K562 (cell line): Measurements from ENCODE around the gene INMT. TPM values are rescaled to one million over a fixed set of nuclear protein-coding genes. Genes with fewer than 3 reads are reported as not detected.

ENCODE experiments used
- BRD4 ChIP-seq: fragments of 200-600 bp; sonication (generic); IDR thresholded peaks from 2 replicates; pipeline ENCODE4 v1.6.1; 2017; ENCODE audit warnings: inconsistent platforms
- COPS2 ChIP-seq: fragments of 450-650 bp; conservative IDR thresholded peaks from 2 replicates; pipeline ENCODE4 v1.6.1; 2016; ENCODE audit warnings: mild to moderate bottlenecking, moderate library complexity
- FOXA3 ChIP-seq, 2 experiments: fragments of 450-650 bp in 1 of 2; sonication (generic) in 1 of 2; formaldehyde crosslinking; IDR thresholded peaks in 1 of 2; conservative IDR thresholded peaks in 1 of 2; 2 replicates each; pipeline versions ENCODE4 v1.4.0 to v1.8.0; 2020 to 2022; ENCODE audit warnings: mild to moderate bottlenecking in 2 of 2, missing genetic modification reagents in 1 of 2
- GTF2E2 ChIP-seq: fragments of 200-800 bp; sonication (Bioruptor generic); IDR thresholded peaks from 2 replicates; pipeline ENCODE4 v1.6.1; 2016; ENCODE audit warnings: missing genetic modification characterization, missing compliant biosample characterization
- MEIS2 ChIP-seq: fragments of 450-650 bp; IDR thresholded peaks from 2 replicates; pipeline ENCODE4 v1.6.1; 2014; ENCODE audit warnings: mild to moderate bottlenecking; ENCODE audit not compliant: partially characterized antibody
- MLLT1 ChIP-seq, 2 experiments: fragments of 450-650 bp; IDR thresholded peaks; 2 replicates each; pipeline ENCODE4 v1.6.1; 2016
- MYNN ChIP-seq, 2 experiments: sonication (generic); formaldehyde crosslinking in 1 of 2; IDR thresholded peaks; 2 replicates each; pipeline versions ENCODE4 v1.5.0 to v1.6.1; 2016 to 2020; ENCODE audit warnings: antibody characterized with exemption in 1 of 2, missing genetic modification reagents in 1 of 2
- NFIX ChIP-seq: fragments of 250-450 bp; sonication (Bioruptor Pico); IDR thresholded peaks from 2 replicates; pipeline ENCODE4 v1.4.0; 2020; ENCODE audit warnings: low read depth, mild to moderate bottlenecking, moderate library complexity
- NKRF ChIP-seq: fragments of 450-650 bp; IDR thresholded peaks from 2 replicates; pipeline ENCODE4 v1.6.1; 2016; ENCODE audit warnings: borderline replicate concordance
- SAFB ChIP-seq: fragments of 200-400 bp; formaldehyde crosslinking; IDR thresholded peaks from 2 replicates; pipeline ENCODE4 v1.6.1; 2017; ENCODE audit warnings: low read depth, low read length, borderline replicate concordance
- SIN3A ChIP-seq, 2 experiments: fragments of 150-350 bp in 1 of 2; IDR thresholded peaks; 2 replicates each; pipeline ENCODE4 v1.6.1; 2011 to 2016; ENCODE audit warnings: borderline replicate concordance in 2 of 2, low read depth in 2 of 2, low read length in 2 of 2, mild to moderate bottlenecking in 2 of 2, moderate library complexity in 2 of 2; ENCODE audit not compliant: control insufficient read depth in 1 of 2
- THAP12 ChIP-seq: fragments of 250-450 bp; sonication (Bioruptor Pico); IDR thresholded peaks from 2 replicates; pipeline ENCODE4 v1.9.0; 2021; ENCODE audit warnings: mild to moderate bottlenecking, inconsistent platforms
- ZNF197 ChIP-seq: fragments of 200-800 bp; sonication (Bioruptor generic); IDR thresholded peaks from 2 replicates; pipeline ENCODE4 v1.6.1; 2016; ENCODE audit warnings: low read depth, missing genetic modification characterization, missing compliant biosample characterization
- polyA plus RNA-seq, 8 experiments: library from polyadenylated mRNA; depleted of rRNA in 4 of 8; stranded (reverse) in 5 of 8; unstranded in 3 of 8; fragments of >200 nt; fragmentation: Nextera tagmentation in 2 of 8; fragmentation: Illumina TruSeq in 1 of 8; extraction: Ambion mirVana in 2 of 8; extraction: Trizol in 1 of 8; gene quantifications; 2 replicates each; pipeline versions ENCODE4 v1.2.1 to v1.2.3, GENCODE V29; 2011 to 2014; ENCODE audit warnings: inconsistent platforms in 1 of 8, missing spikeins in 1 of 8
- total RNA-seq, 7 experiments: library from RNA; depleted of rRNA in 6 of 7; stranded (reverse); fragments of >200 nt in 6 of 7; fragmentation: Illumina TruSeq in 2 of 7; extraction: Trizol in 2 of 7; gene quantifications; 2 replicates each; pipeline versions ENCODE4 v1.2.1 to v1.2.3, GENCODE V29; 2011 to 2021; ENCODE audit warnings: low replicate concordance in 1 of 7

Gene INMT
- total and polyA plus RNA-seq, 9 of the 15 experiments (the other 6 are each of a cell fraction or from before 2014, with no cell fraction given), result 0.04 to 0.27 TPM; not detected in 7

- no peak for TF ChIP-seq BRD4
- 0 out of 2 replicates have a peak, but pooled peaks have one; percentile 19 for TF ChIP-seq MYNN (IDR thresholded peaks at IDR 0.05)
- TF ChIP-seq MYNN (CRISPR knock-in tag; IDR thresholded peaks at IDR 0.05), result no peak
- no peak for TF ChIP-seq COPS2
- 0 out of 4 replicates have a peak, but pooled peaks of 1 of the 2 experiments have one; percentile 7 for TF ChIP-seq FOXA3 (CRISPR knock-in tag; conservative IDR thresholded peaks at IDR 0.05 in 1 of 2, IDR thresholded peaks at IDR 0.05 in 1 of 2)
- no peak for TF ChIP-seq NFIX (CRISPR knock-in tag)
- TF ChIP-seq GTF2E2 (tag), result no peak
- no peak for TF ChIP-seq ZNF197 (CRISPR knock-in tag)
- TF ChIP-seq SIN3A (IDR thresholded peaks at IDR 0.05; ENCODE audit: borderline replicate concordance in 2 of 2, control insufficient read depth in 1 of 2, low read depth in 2 of 2, low read length in 2 of 2), result 0 out of 4 replicates have a peak, but pooled peaks of 1 of the 2 experiments have one; percentile 45
- no peak for TF ChIP-seq THAP12
- TF ChIP-seq MLLT1 (IDR thresholded peaks at IDR 0.05), result no peak
- TF ChIP-seq NKRF, result no peak
- TF ChIP-seq SAFB, result 0 out of 2 replicates have a peak, but pooled peaks have one; percentile 43
- no peak for TF ChIP-seq MEIS2
- TF ChIP-seq, all 486 proteins: peak for 12
Measured at GRCh38 chr7:30771880-30772425, 20.0 kb downstream of the INMT start (continued).
